Left ventricle myocardium inferior (tissue), 1 donor: ENCODE measurements around the gene DSCAML1. TPM values are rescaled to one million over a fixed set of nuclear protein-coding genes. Genes with fewer than 3 reads are reported as not detected.

Source experiments
- DNase-seq: peaks from one replicate; pipeline ENCODE4 v3.0.0-alpha.2; 2020
- H3K27ac ChIP-seq: fragments of 200-600 bp; replicated peaks from 2 replicates; pipeline ENCODE4 v1.8.0; 2021
- H3K27me3 ChIP-seq: fragments of 200-600 bp; 2 replicates; pipeline ENCODE4 v1.8.0; 2021; ENCODE audit warnings: low read depth
- H3K36me3 ChIP-seq: fragments of 200-600 bp; 2 replicates; pipeline ENCODE4 v1.8.0; 2021
- H3K4me1 ChIP-seq: fragments of 200-600 bp; 2 replicates; pipeline ENCODE4 v1.8.0; 2021
- H3K4me3 ChIP-seq: fragments of 200-600 bp; 2 replicates; pipeline ENCODE4 v1.8.0; 2021; ENCODE audit warnings: mild to moderate bottlenecking, moderate library complexity
- H3K9me3 ChIP-seq: fragments of 200-600 bp; replicated peaks from 2 replicates; pipeline ENCODE4 v1.8.0; 2021
- CTCF ChIP-seq: fragments of 200-600 bp; IDR thresholded peaks from 2 replicates; pipeline ENCODE4 v1.8.0; 2021; ENCODE audit warnings: antibody characterized with exemption, mild to moderate bottlenecking, borderline replicate concordance
- intact Hi-C: fragments of 100-400 bp; cut with micrococcal nuclease; formaldehyde crosslinking; loops from one replicate; pipeline ENCODE4 v1.11.0; 2022
- total RNA-seq: library from RNA; stranded (reverse); fragmentation: NEBNext Ultra II Directional; extraction: Animal tissue kit (Norgen Biotek cat#: 25700); gene quantifications from one replicate; pipeline ENCODE4 v1.2.1, GENCODE V29; 2021
- donor health status: DM: no; HTN: yes; CAD: no; lungs with severe emphysema.

DSCAML1 gene
- total RNA-seq, 1 donor from 2014 or later, result 0.19 TPM

- no peak overlapping the region for H3K27ac ChIP-seq
- H3K4me1 ChIP-seq, result peaks cover 53% of the 10 kb centered on the region
- no peak overlapping the region for H3K4me3 ChIP-seq
- intact Hi-C loops, result loop anchor here (5.0 kb wide), 1 partner anchor 396 kb away; no protein-coding TSS in a partner anchor
- DNase-seq, result no peak
- H3K9me3 ChIP-seq, result no peaks in the 10 kb centered on the region
- peaks cover 4% of the 10 kb centered on the region for H3K27me3 ChIP-seq
- TF ChIP-seq CTCF, result peak; percentile 25
- no peaks in the 10 kb centered on the region for H3K36me3 ChIP-seq
Measured at GRCh38 chr11:117818041-117818873, 21.2 kb upstream of the DSCAML1 start.

DNA sequence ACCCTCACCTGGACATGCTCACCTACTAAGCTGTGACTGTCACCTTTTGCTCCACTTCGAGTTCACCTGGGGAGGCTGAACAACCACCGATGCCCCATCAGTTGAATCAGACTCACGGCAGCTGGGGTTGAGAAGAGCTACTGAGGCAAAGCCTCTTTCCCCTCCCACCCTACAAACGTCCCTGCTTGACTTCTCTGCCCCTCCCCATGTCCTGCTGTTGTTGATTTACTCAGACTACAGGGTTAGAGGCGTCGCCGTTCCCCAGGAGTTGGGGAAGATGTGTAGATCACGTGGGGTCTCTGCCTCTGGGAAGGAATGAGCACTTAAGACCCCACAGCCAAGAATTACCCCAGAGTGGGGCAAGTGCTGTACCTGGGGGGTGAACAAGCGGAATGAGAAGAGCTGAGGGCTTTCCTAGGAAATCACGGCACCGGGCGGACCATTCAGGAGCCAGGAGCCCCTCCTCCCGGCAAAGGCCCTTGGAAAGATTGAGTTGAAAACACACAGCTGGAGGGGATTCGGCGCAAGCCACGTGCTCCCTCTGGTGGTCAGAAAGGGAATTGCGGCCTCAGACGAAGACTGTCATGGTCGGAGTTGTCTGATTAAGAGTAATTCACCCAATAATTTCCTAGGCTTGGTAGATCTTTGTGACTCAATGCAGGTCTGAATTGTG, 20.5 kb upstream of the DSCAML1 start:
- peaks cover 46% of the 10 kb centered on the region for H3K4me1 ChIP-seq
- no peaks in the 10 kb centered on the region for H3K9me3 ChIP-seq
- peak; percentile 99 for TF ChIP-seq CTCF
- no peaks in the 10 kb centered on the region for H3K36me3 ChIP-seq
- H3K4me3 ChIP-seq, result peak overlapping the region; percentile 36
- peak; percentile 82 for DNase-seq
- peaks cover 2% of the 10 kb centered on the region for H3K27me3 ChIP-seq
- intact Hi-C loops, result loop anchor here (5.0 kb wide), 1 partner anchor 395 kb away; no protein-coding TSS in a partner anchor
- peak overlapping the region; percentile 49 for H3K27ac ChIP-seq

- peak overlapping the region; percentile 36 for H3K4me3 ChIP-seq
- H3K36me3 ChIP-seq, result no peaks in the 10 kb centered on the region
- no peak for DNase-seq
- H3K27me3 ChIP-seq, result no peaks in the 10 kb centered on the region
- peak overlapping the region; percentile 49 for H3K27ac ChIP-seq
- H3K4me1 ChIP-seq, result peaks cover 41% of the 10 kb centered on the region
- intact Hi-C loops, result loop anchor here (5.0 kb wide), 1 partner anchor 395 kb away; no protein-coding TSS in a partner anchor
- TF ChIP-seq CTCF, result no peak
- H3K9me3 ChIP-seq, result no peaks in the 10 kb centered on the region
Measured at GRCh38 chr11:117816846-117817367, 19.9 kb upstream of the DSCAML1 start.

- Histone ChIP-seq H3K9me3 (no peaks in the 10 kb centered on the region), H3K4me1 (peaks cover 41% of the 10 kb centered on the region), H3K27ac (peak overlapping the region; percentile 49), H3K27me3 (no peaks in the 10 kb centered on the region), H3K36me3 (no peaks in the 10 kb centered on the region), H3K4me3 (peak overlapping the region; percentile 36)
- no peak for DNase-seq
- intact Hi-C loops, result loop anchor here (5.0 kb wide), 1 partner anchor 394 kb away; no protein-coding TSS in a partner anchor
- no peak for TF ChIP-seq CTCF
Measured at GRCh38 chr11:117816151-117816741, 19.2 kb upstream of the DSCAML1 start.

DNA sequence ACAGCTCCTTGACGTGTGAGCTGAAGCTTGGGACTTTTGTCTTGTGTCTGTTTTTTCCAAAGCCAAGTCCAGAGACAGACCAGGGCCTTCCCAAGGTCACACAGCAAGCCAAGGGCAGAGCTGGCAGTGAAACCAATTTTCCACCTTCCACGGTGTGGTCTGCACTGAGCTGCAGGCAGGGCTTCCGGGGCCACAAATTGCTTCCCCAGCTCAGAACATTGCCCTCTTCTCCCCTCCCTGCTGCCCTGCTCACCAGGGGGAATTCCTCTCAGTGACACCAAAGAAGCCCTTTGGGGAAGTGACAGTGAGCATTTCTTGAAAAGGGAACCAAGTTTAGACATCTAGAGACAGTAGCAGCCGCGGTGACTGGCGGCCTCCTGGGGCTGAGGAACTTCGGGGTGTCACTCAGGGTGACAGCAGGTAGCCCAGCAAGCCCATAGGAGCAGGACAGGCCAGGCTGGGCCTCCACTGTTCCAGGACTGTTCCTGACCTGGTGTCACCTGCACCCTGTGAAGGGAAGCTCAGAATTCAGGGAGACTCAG, 18.3 kb upstream of the DSCAML1 start:
- intact Hi-C loops, result loop anchor here (5.0 kb wide), 1 partner anchor 393 kb away; no protein-coding TSS in a partner anchor
- Histone ChIP-seq H3K9me3 (no peaks in the 10 kb centered on the region), H3K4me3 (no peak overlapping the region), H3K27ac (peak overlapping the region; percentile 49), H3K27me3 (no peaks in the 10 kb centered on the region), H3K4me1 (peaks cover 41% of the 10 kb centered on the region), H3K36me3 (no peaks in the 10 kb centered on the region)
- no peak for TF ChIP-seq CTCF
- DNase-seq, result no peak
